CD4-positive, alpha-beta T cell treated with Interferon gamma for 1 hour (primary cell): ENCODE data around the gene CALCB.
"Not testable (repeated sequence)": the region's sequence is repeated elsewhere in the genome, so short reads cannot be mapped to it uniquely, and the experiment has no call there.

Experiments
- DNase-seq: peaks from one replicate; pipeline ENCODE4 v3.0.0-alpha.2; 2020

The CALCB gene

DNA sequence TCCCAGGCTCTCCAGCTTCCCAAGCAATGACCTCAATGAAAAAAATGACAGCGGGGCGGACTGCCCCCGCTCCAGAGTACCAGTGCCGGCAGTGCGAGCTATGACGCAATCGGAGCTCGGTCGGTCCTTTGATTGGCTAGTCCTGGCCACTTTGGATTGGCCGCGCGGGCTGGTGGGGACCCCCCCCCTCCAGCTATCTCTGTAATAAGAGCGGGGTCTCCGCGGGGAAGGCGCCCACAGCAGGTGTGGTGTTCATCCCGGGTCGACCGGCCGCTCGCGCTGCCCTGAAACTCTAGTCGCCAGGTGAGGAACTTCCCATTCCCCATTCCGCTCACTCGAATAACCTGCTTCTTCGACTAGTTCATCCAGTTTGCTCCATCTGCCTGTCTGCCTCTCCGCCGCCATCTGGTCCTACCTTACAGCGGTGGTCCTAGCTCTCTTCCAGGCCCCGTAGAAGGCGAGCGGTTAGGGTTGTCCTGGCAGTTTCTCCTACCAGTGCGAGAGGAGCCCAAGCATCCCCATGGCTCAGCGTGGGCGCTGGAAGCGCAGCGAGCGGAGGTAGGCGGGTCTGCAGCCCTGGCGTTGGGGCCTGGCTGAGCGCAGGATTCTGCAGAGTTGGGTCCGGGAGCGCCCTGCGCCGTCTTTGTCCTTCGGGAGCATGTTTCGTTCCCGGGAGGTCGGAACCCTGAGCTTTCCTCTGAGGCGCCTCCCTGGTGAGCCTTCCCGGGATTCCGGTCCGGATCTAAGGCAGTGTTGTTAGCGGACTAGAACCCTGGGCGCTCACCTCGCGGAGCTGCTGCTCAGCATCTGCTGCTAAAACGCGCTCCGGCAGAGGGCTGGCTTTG lies at the start of gene CALCB:
TSS of gene CALCB (plus strand) at position 233 of the 845 bp plus-strand sequence. CDS start 1,126 bp downstream, outside the sequence.
- no peak for DNase-seq

GRCh38 chr11:15027011-15027410 lies 46.4 kb upstream of the CALCB start:
- DNase-seq, result no peak

DNA sequence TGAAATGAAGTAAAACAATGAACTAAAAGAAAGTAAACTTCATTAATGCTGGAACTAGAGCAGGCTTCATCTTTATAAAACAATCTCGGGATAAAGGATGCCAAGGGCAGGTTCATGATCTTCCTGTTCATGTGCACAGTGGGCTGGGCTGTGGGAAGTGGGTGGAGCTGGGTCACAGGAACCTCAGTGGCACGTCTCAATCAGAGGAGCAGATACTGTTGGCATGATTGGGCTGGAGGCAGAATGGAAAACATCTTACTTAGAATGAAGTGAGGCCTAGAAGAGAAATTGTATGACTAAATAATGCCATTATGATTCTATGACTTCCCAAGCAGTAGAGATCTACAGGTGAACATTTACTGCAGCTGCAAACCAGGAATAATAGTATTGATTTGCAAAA lies 45.4 kb upstream of the CALCB start:
- DNase-seq, result no peak

GRCh38 chr11:15028379-15028778 lies 45.0 kb upstream of the CALCB start:
- no peak for DNase-seq

DNA sequence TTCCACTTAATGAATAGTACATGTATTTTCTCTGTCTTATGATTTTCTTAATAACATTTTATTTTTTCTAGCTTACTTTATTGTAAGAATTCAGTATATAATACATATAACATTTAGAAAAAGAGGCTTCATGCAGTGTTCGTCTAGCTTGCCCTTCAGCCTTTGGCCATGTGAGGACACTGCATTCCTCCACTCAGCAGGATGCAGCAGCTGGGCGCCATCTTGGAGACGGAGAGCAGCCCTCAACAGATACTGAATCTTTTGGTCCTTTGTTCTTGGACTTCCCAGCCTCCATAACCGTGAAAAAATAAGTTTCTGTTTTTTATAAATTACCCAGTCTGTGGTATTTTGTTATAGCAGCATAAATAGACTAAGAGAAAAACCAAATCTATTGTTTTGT lies 41.4 kb upstream of the CALCB start:
- not testable (repeated sequence) for DNase-seq

DNA sequence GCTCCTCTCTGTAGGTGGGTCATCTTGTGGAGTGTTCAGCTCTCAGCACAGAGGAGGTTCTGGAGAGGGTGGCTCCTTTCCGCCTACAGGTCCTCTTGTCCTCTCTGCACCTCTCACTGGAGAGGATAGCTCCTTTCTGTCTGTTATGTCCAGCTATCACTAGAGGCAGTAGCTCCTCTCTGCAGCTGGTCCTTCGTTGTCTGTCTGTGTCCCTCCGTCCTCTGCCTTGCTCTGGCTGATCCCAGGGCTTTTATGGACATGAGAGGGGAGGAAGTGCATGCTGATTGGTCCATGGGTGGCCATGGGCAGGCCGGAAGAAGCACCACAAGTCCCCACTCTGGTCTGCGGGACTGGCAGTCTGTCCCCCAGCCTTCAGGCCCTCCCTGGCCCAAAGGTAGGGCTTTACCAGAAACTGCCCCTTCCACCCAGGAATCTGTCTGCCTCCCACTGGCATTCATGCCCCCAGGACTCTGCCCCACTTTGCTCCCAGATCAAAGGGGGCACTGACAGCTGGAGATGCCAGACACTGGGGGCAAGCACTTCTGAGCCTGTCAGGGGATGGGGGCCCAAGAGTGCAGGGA lies 38.6 kb upstream of the CALCB start:
- DNase-seq, result no peak

GRCh38 chr11:15035283-15035682 lies 38.1 kb upstream of the CALCB start:
- DNase-seq, result no peak

- DNase-seq, result no peak
Measured at GRCh38 chr11:15038963-15039362, 34.4 kb upstream of the CALCB start.

DNA sequence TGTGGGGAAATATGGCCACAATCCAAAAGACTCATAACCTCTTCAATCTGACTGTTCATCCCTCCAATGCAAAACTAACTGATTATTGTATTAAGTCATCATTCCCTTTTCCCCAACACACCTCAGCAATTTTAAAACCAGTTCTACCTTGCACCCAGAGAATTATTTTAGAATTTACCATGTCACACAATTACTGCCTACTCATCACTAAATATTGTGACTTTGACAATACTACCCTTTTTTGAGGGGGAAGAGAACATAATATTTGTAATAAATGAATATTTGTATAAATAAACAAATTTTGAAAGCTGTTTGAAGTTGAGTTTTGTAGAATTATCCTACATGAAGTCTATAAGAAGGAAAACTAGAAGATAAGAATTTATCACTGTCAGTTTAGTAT lies 28.2 kb upstream of the CALCB start:
- no peak for DNase-seq

DNA sequence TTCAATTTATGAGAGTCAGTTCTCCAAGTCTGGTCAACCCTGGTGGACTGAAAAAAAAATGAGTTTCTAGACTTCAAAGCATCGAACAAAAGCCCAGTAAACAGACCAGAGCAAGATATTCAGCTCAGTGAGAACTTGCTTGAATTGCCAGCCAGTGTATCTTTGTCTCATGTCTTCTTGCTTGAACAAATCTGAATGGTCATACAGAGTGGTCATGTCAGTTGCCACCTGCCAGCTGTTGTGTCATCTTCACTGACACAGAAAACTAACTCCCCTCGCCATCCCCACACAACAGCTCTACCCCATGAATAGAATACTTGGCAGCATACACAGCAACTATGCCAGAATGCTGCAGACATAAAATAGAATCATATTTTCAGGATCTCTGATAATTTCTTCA lies 27.5 kb upstream of the CALCB start:
- DNase-seq, result no peak

DNA sequence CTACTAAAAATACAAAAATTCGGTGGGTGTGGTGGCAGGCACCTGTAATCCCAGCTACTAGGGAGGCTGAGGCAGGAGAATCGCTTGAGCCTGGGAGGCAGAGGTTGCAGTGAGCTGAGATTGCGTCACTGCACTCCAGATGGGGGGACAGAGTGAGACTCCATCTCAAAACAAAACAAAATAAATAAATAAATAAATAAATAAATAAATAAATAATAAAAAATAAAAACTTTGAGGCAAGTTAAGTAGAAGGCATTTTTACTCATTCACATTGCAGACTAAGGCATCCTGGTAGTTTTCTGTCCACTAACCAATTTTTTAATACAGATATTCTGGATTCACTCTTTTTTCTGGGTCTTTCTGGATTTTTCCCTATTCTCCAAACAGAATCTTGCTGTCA lies 26.7 kb upstream of the CALCB start:
- not testable (repeated sequence) for DNase-seq

GRCh38 chr11:15048616-15049015 lies 24.8 kb upstream of the CALCB start:
- DNase-seq, result no peak

DNA sequence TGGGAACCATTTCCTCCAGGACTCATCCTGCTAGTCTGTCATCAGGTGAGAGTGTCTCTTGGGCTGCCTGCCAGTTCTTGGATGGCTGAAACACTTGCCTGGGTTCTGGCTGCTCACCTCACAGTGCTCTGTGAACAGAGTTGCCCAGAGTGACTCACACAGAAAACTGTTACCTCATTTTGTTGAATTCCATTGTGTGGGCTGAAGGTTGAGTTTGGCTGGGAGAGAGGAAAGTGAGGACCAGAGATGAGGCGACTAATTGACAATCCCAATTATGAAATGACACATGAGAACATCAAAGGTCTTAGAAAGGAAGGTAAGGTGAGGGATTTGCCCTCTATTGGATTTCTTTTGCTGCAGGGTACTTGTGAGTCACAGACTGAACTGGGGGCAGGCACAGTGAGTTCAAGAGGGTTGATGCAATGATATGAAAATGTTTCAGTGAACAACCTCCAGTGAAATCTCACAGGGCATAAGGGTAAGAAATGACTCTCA lies 20.2 kb upstream of the CALCB start:
- DNase-seq, result no peak

DNA sequence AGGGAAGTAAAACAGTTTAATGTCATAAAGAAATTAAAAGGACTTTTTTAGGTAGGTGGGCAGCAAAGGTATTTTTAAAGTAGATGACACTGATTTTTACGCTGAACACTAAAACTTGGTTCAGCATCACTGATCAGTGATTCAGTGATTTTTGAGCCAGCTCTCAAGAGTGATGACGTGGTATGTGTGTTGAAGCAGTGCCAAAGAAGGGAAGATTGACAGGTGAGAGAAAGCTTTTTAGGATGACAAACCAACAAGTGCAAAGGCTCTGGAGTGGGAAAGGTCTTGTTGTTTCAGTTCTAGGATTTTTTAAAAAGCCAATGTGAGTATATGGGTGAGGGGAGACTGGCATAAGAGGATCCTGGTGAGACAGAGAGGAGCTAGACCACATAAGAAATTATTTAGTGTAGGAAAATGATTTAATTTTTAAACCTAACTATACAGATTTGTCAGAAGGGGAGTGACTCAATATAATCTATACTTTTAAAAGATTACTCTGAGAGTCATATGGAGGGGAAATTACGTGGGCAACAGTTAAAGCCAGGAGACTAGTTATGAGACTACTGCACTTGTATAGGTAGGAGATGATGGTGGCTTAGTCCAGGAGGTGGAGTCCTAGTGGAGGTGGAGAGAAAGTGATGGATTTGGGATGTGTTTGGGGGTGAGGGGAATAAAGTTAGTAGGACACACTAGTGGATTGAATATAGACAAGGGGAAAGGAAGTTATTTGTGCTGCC lies 17.6 kb upstream of the CALCB start:
- no peak for DNase-seq

GRCh38 chr11:15057329-15057728 lies 16.1 kb upstream of the CALCB start:
- no peak for DNase-seq

- no peak for DNase-seq
Measured at GRCh38 chr11:15059132-15059915, 14.1 kb upstream of the CALCB start.

DNA sequence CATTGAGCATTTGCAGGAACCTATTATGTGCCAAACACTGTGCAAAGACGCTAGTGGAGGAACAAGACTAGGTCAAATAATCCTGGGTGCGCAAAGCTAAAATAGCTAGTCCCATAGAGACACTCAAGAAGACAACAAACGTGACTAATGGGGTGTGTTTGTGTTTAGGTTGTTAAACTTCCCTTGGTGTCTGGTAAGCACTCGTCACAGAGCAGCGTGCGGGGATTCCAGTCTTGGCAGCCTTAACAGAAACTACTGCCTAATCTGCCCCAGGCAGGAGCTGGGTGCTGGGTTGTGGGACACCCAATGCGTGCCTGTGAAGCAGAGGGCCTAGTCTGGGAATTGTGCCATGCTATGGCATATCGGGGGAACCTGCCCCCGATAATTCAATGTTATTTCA lies 10.8 kb upstream of the CALCB start:
- DNase-seq, result no peak

GRCh38 chr11:15069751-15070150 lies 3.6 kb upstream of the CALCB start:
- not testable (repeated sequence) for DNase-seq

- DNase-seq, result no peak
Measured at GRCh38 chr11:15071556-15072255, 1.7 kb upstream of the CALCB start.

- no peak for DNase-seq
Measured at GRCh38 chr11:15072551-15073143, 746 bp upstream of the CALCB start.
